AG09319 (cell line): ENCODE measurements around the gene LHX6.
A peak's percentile ranks its signal among the peaks of the same experiment; 100 is the strongest.

Experiments used
- DNase-seq: peaks from one replicate; pipeline ENCODE4 v3.0.0-alpha.2; 2010; ENCODE audit warnings: low read depth; ENCODE audit errors: extremely low read depth
- TF ChIP-seq, protein P1 (sequence below): IDR thresholded peaks from 2 replicates; pipeline ENCODE4 v1.5.1; 2011; ENCODE audit warnings: low read depth, mild to moderate bottlenecking, inconsistent platforms, low read length, moderate library complexity

Gene LHX6

GRCh38 chr9:122264360-122265148 is 35.8 kb upstream of the LHX6 start, which contains the start of the genes MRRF and RBM18:
Gene MRRF, plus strand, starts transcription at chr9:122264882. Its CDS starts 6,010 bp downstream, at chr9:122270892.
Gene RBM18, minus strand, starts transcription at chr9:122264840. Its CDS starts 3,348 bp downstream, at chr9:122261492.
- DNase-seq: peak; percentile 70
- TF ChIP-seq, protein P1, sequence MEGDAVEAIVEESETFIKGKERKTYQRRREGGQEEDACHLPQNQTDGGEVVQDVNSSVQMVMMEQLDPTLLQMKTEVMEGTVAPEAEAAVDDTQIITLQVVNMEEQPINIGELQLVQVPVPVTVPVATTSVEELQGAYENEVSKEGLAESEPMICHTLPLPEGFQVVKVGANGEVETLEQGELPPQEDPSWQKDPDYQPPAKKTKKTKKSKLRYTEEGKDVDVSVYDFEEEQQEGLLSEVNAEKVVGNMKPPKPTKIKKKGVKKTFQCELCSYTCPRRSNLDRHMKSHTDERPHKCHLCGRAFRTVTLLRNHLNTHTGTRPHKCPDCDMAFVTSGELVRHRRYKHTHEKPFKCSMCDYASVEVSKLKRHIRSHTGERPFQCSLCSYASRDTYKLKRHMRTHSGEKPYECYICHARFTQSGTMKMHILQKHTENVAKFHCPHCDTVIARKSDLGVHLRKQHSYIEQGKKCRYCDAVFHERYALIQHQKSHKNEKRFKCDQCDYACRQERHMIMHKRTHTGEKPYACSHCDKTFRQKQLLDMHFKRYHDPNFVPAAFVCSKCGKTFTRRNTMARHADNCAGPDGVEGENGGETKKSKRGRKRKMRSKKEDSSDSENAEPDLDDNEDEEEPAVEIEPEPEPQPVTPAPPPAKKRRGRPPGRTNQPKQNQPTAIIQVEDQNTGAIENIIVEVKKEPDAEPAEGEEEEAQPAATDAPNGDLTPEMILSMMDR: no peak

DNA sequence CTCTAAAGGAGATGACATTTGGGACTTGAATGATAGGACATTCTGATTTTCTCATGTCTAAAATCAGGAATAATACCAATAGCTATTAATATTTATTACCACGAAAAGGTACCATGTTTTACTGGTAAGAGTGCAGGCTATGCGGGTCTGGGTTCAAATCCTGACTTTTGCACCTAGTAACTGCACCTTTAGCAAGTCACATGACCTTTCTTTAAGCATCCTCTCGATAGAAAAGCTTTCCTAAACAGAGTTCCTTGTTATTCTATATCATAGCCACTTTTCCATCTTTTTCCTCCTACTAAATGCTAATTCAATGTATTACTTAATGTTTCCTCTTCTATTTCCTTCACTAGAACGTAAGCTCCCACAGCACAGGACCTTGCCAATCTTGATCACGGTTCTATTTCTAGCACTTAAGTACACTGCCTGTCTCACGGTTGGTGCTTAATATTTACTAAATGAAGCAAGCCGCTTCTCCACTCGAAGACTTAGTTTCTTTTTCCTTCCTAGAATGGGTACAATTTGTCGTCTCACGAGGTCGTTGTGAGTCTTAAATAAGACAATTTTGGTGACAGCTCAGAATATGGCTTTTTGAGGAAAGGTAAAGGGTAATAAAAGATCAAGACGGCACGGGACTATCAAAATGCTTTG is 35.1 kb upstream of the LHX6 start:
- TF ChIP-seq, protein P1: no peak
- DNase-seq: no peak

GRCh38 chr9:122262073-122262472 is 33.3 kb upstream of the LHX6 start:
- TF ChIP-seq, protein P1: no peak
- no peak for DNase-seq

DNA sequence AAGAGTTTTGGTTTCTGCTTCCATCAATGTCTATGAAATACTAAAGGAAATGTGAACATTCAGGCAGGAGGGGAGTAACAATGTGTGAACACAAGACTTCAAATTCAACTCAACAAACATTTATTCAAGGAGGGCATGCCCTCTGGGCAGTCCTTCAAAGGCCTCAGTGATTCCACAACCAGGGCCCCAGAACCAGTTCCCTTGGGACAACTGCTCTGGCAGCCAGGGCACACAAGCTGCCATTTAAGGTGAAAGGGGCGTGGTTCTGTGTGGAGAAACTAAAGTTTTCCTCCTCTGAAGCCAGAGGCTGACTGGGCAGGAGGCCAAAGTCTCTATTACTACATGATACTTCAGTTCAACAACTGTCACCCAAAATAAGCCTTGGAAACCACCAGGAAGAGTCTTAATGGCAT is 32.7 kb upstream of the LHX6 start:
- TF ChIP-seq, protein P1: no peak
- DNase-seq: no peak

GRCh38 chr9:122258886-122259415 is 30.2 kb upstream of the LHX6 start:
- DNase-seq: no peak
- TF ChIP-seq, protein P1: no peak

DNA sequence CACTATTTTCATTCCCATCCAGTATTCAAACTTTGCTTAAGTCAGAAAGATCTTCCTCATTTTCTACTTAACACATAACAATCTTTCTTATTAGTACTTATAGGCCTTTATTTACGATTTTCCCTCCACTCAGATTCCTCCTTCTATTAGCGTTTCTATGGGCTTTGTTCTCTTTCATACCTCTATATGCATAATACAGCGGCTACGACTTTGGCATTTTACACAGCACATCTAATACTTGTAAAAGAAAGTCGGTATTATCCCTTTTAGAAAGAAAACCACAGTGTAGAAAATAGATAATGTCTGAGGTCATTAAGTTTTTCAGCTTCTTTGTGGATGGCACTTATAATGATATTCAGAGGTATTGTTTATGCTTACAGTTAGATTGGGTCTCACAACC is 27.4 kb upstream of the LHX6 start:
- TF ChIP-seq, protein P1: no peak
- no peak for DNase-seq

- TF ChIP-seq, protein P1: no peak
- no peak for DNase-seq
These were observed 26.0 kb upstream of the LHX6 start for GRCh38 chr9:122254761-122255160.
